Stimulated activated CD4-positive, alpha-beta T cell treated with anti-CD3 and anti-CD28 coated beads, Interleukin-4, amount 100 ng/mL, for 48 hours (primary cell): ENCODE results near the gene CEP83.

ENCODE experiments used
- DNase-seq, 2 donors: peaks; one replicate each; pipeline ENCODE4 v3.0.0-alpha.2; 2020; ENCODE audit warnings: low read depth in 2 of 2

CEP83 gene

DNA sequence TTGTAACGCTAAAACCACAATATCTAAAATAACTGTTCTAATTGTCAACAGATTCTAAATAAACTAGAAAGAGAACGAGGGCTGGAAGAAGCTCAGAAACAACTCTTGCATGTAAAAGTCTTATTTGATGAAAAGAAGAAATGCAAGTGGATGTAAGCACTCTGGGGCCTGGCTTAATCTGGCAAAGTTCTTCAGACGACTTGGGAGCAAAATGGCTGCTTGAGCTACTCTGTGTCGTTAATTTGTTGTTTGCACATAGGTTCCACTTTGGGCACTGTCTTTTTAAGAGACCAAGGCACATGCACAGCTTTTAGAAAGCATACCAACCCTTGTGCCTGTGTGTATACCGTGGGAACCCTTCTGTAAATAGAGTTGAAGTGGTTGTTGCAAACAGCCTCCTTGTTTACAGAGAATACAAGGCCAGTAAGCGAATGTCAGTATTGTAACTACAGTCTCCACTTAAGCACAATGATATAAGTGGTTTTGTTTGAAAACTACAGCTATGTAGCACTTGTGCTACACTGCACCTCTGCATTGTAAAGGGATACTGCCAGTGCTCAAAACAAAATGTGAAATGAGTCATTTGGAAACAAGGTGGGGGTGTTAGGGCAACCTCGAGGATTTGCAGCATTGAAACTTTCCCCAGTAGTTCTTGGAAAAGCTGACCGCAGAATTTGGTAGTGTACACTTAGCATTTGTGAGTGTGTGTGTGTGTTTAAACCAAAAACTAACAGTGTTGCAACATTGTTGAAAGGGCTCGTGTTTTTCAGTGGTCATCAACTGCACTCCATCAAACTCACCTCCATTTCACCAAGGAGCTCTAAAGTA lies 154.3 kb downstream of the CEP83 start:
- peak in 1 of 2 donors; percentile 49 for DNase-seq

DNA sequence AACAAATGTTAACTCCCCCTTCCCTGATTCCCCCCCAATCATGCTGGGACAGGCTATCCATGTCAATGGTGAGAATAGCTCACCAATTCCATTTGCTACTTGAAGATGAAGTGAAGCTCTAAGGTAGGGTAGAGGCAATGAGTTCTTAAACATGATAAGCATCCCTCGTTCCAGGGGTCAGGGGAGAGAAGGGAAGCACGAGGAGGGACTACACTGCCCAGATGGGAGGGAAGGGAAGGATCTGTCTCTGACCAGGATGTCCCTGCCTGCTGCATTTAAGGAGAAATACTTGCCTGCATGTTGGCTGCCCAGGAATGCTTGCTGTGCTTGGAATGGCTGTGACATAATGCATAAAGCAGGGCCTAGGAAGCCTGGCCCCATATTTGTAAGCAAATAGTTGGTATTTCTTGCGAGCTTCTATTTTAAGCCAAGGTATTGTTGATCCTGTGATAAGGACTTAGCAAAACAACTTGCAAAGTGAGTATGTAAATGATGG lies 155.1 kb downstream of the CEP83 start:
- DNase-seq, result no peak

DNA sequence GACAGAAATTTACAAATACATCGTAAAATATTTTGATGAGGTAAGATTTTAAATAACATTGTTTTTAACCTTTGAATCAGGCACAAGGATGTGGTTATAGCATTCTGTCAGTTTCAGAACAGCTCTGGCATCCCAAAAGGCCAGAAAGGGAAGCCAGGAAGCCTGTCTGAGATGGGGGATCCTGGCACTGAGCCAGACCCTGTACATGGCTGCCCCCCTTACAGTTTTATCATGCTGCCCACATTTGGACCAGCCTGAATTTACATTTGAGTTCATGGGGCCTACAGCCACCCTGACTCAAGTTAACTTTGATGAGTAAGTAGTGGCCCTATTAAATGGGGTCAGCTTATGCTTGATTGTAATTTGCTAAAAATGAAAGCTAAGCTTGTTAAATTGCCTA lies 155.7 kb downstream of the CEP83 start:
- DNase-seq, result no peak

DNA sequence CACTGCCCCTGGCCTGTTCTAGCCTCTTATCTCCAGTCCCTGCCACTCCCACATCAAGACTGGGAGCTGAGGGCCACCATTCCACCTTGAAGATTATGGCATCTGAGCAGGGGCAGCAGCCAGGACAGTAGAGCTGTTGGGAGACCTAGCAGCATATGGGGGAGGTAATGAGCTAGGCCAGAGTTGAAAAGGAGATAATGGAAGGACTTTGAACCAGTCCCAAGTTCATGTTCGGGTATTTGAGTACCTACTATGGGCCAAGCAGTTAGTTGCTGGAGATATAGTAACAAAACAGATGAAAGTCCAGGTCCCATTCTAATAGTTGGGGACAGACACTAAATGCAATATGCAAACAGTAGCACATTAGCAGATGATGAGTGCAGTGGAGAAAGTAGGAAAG lies 159.8 kb downstream of the CEP83 start:
- DNase-seq, result no peak

DNA sequence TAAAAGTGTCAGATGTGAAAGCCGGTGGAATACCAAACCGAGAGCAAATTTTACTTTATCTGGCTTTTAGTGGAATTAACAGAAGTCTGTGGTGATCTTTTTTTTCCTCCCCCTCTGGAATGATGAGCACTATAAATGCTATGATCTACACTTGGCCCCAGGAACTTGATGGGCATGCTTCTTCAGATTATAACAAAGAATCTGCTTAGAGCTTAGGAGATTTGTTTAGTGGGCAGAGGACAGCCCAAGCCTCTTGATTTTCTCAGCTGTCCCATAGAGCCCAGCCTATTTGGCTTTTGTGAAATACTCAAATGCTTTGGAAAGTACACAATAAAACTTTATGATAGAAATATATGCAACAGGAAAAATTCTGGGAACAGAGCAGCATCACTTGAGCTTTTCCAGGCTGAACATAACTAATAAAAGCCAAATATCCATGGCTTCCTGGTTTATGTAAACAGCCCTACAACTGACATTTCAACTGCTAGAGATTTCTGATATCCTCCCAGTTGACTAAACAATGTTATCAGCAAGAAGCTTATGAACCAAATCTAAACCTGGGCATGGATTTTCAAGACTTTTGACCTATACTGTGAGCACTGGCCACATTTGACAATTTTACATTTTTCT lies 161.7 kb downstream of the CEP83 start:
- no peak for DNase-seq

DNA sequence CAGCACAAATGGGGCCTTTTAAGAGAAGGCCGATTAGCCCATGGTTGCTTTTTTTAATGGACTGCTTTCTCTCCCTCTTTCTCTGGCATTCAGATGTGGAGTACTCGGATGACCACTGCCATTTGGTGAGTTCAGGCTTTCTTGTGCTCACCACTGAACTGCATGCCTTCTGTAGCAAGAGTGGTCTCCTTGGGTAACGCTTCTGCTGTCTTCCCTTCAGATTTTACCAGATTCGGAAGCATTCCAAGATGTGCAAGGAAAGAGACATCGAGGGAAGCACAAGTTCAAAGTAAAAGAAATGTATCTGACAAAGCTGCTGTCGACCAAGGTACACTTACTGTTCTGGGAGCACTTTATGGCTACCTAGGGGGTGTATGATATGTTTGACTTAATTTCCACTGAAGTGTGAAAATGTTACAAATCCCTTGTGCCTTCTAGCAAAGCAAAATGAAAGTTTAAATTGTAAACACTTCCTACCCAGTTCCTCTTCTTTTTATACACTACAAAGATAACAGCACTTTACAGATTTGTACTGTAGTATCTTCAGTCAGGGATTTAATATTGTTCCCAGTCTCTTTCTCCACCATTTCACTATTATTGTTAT lies 162.5 kb downstream of the CEP83 start:
- DNase-seq, result no peak

DNA sequence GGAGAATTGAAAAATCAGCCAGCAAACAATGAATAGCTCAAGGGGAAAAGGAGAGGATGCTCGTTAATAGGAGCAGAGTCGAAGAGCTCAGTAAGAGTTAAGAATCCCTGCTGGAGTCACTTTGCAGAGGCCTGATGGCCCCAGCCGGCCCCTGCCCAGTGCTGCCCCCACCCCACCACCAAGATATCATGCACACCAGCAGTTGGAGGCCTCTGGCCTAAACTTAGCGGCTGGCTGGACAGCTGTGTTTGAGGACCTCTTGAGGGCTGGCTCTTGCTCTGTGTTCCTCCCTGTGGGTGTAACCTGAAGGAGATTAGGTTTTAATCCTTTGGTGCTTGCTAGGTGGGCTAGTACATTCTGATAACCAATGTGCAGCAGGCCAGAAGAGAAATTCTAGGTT lies 169.3 kb downstream of the CEP83 start:
- no peak for DNase-seq

DNA sequence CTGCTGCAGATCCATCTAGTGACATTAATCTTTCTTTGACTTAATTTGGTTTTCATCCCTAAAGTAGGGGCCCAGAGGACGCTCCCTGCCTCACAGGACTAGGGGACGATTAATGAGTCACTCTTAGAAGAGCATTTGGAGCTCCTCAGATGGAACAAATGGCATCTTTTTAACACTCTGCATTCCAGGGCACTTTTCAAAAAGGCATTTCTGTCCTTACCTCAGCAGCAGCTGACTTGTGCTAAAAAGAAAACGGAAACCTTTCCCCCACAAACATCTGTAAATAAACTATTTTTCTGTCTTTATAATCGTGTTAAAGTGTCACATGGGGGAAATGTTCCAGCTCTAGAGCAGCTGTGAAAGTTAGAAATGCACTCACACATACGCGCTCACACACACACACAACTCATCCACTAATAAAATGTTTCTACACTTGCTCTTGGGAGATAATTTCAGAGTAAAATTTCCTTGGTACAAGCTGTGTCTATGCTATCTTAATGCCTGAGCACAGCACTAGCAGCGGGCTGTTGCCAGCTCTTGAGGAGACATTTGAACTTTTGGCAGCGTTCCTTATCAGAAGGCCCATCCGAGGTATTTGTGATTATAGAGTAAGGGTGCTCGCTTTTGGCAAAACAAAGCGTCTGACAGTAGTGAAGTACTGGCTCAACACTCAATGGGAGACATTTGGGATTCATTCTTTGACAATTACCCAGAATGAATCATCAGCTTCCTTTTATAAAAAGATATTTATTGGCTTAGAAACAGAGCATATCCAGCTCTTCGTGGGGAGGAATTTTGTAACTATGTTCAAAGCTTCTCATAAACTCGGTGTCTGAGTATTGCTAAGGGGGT lies 170.0 kb downstream of the CEP83 start:
- DNase-seq, result no peak

DNA sequence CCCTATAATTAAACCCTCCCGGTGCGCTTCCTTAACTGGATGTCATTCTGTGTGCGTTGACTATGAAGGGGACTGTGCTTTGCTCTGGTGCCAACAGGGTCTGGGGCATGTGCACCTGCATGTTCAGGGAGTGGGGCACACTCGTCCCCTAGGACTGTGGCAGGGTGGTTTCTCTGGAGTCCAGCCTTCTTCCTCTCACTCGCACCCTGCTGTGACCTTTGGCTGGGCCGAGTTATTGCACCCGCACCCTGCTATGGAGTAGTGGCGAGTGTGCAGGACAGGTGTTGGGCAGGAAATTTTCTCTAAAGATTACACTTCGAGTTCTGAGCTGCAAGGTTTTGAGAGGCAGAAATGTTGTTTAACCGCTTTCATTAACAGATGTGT lies 172.4 kb downstream of the CEP83 start:
- no peak for DNase-seq

DNA sequence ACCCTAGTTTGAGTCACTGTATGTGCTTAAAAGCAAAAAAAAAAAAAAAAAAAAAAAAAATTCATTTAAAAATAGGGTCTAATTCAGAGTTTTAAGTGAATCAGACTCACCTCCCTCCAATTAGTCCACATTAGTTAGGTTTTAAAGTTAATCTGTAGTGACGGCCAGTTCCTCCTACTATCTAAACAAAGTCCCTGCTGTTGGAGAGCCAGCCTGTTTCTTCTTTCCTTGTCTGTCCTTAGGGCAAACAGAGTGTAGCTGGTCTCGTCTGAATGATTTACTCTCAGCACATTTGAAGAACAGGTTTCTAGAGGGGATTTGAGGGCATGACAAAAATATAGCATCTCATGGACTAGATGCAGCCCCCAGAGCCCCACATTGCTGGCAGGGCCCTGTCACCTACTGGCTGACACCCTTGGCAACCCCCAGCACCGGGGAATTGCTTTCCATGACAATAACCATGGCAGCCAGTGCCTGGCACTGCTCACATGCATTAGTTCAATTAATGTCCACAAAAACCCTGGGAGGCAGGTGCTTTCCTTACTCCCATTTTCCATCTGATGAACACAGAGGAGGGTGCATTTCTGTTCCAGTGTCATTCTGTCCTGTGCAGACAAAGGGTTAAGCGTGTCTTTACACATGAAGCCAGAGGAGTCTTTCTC lies 173.0 kb downstream of the CEP83 start:
- no peak for DNase-seq

DNA sequence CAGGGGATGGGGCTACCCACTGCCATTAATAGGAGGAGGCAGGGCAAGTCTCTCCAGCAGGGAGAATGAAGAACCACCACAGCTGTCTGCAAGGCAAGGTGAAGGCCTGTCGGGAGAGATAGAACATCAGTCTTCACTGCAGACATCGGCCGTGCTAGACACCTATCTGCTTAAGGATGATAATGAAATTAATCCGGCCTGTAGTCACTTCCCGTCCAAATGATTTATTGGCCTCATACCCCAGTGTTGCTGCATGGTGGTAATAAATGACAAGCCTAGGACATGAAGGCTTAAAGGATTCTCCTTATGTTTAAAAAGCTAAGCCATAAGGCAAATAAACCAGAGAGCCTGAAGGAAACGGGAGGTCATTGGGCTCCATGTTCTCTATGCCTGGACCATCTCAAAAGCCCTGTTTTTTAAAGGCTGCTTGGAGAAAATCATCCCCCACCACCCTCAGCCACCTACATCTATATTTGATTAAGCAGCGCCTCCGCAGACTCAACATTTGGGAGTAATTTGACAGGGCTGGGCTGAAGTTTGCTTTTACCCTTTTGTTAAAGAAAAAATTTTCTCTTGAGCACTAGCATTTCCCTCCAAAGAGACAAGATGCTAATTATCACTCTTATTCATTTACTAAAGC lies 173.6 kb downstream of the CEP83 start:
- DNase-seq, result no peak

DNA sequence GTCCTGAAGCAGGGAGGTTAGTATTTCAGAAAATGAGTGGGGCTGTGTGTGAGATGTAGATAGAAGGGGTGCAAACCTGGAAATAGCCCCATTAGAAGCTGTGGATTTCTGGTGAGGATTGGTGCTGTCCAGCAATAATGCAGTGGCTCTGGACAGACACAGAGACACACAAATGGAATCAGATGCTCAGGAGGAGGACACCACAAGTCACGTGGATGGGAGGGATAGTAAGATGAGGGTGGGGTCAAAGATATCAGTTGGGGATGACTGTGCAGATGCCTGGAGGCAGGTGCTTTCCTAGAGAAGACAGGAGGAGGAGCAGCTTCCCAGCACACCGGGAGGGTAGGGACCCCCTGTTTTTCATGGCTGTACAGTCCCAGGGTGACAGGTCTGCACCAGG lies 174.8 kb downstream of the CEP83 start:
- DNase-seq, result no peak

DNA sequence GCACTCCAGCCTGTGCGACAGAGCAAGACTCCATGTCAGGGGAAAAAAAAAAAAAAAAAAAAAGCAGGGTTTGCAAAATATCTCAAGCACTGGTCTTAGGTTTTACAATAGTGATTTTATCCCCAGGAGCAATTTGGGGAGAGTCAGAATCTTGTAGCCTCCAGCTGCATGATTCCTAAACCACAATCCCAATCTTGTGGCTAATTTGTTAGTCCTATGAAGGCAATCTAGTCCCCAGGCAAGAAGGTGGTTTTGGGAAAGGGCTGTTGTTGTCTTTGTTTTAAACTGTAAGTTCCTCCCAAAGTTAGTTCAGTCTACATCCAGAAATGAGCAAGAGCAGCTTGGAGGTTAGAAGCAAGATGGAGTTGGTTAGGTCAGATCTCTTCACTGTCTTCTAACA lies 175.6 kb downstream of the CEP83 start:
- no peak for DNase-seq

DNA sequence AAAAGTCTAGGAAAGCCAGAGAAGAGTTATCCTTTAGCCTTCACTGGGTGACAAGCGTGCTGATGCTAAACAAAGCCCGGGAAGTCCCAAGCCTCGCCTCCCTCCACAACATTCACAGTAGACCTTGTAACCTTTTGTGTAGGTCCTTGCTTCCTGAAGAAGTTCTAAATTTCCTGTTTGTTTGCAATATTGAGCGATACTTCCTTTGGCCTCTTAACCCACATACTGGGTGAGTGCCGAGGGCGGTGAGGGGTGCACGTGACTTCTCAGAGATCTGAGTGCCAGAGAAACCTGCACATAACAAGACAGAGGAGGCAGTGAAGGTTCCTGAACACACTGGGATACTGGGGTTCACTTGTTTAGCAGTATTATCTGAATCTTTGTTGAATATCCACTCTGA lies 177.0 kb downstream of the CEP83 start:
- no peak for DNase-seq

DNA sequence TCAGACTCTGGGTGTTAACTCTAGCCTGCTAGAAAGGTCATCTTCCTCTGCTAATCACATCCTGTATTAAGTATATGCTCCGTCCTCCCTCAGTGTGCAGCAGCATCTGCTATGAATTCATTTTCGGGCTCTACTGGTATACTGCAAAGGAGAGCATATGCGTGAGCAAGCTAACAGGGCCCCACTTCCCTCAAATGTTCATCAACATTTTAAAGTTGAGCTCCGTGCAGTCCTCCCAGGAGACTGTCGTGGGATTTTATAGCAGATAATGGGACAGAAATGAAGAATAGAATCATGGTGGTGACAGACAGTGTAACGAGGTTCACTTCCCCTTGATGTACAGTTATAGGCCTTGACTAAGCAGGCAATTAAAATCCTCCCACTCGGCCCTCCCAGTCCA lies 179.6 kb downstream of the CEP83 start:
- DNase-seq, result no peak

DNA sequence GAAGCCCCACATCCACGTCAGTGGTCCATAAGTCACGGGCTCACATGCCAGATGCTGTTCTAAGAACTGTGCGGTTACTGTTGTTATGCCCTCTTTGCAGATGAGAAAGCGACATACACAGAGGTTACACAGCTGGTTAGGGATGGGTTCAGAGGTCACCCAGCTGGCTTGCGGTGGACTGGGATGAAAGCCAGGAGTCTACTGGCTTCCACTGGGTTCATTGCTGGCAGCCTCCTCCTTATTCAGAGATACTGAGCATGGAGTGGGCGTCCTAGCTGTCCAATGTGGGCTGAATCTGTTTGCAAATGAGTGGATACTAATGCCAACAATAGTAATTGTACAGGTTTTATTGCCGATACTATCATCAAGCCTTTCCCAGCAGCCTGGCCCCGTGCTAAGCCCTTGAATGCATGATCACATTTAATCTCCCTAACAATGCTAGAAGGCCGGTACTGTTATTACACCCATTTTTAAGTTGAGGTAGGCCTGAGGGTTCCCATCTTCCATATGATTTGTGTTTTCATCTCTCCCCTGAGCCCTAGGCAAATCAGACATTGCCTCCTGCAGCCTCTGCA lies 182.2 kb downstream of the CEP83 start:
- no peak for DNase-seq

DNA sequence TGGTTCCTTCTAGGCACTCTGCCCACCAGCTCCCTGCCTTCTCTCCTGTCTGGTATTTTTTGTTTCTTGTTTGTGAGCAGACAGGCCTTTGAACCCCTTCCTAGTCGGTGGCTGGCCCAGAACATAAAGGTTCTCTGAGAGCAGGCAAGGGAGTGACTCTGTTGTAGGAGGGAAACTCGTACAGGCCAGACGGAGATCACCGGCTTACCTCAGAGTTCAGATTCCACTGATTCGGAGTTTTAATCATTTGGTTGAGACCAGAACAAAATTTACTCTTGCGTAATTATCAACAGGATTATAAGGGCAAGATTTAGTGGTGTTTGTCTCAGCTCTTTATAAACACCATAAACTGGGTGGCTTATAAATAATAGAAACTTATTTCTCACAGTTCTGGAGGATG lies 182.9 kb downstream of the CEP83 start:
- DNase-seq, result no peak

DNA sequence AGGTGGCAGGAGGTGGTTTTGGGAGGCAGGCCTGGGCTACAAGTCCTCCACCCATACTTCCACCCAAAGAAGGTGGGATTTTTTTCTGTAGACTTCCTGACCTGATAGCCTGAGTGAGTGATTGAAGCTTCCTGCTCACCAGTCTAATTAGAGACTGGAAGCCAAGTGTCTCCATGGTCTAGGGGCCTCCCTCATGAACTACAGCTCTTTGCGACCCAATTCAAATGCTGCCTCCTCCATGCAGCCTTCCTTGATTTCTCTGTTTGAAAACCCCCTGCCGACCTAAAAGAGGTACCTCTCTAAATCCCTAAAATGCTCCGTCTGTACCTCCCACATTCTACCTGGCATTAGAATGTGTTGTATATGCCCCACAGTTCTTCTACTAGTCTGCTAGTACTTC lies 186.4 kb downstream of the CEP83 start:
- DNase-seq, result no peak

DNA sequence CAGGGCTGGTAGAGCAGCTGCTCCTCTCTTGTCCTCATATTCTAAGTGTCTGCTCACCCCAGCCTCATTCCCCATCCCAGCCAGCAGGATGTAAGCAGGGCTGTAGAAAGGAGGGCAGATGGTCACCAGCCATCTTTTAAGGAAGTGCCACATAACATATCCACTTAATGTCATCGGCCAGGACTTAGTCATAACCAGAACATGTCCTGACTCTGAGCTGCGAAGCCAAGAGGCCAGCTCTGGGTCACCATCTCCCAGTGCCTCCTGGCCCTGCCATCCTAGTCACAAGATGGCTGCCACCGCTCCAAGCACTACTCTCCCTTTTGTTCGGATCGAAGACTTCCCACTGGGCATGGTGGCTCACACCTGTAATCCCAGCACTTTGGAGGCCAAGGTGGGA lies 187.4 kb downstream of the CEP83 start:
- no peak for DNase-seq

DNA sequence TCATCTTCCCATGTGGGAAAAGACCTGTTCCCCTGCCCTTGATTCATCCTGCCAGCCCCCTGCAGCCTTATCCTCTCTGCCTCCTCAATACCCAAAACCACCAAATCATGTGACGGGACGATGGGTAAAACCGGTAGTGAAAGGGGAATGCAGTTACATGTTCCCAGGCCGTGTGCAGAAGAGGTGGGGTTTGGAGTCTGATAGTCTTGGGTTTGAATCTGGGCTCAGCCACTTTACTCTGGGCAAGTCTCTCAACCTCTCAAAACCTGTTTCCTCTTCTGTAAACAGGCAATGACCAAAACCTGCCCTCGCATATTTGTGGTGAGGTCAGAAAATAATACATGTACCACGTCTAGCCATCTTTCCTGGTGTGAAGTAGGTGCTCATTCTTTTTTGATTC lies 188.3 kb downstream of the CEP83 start:
- DNase-seq, result no peak
